Thyroid gland (tissue), 4 donors: Measurements from ENCODE around the gene GUCY1A2. TPM values are rescaled to one million over a fixed set of nuclear protein-coding genes. Genes with fewer than 3 reads are reported as not detected.
A peak's percentile ranks its signal among the peaks of the same experiment; 100 is the strongest.

Source experiments
- DNase-seq, 2 donors: peaks; one replicate each; pipeline ENCODE4 v3.0.0-alpha.2; 2019
- H3K27ac ChIP-seq, 3 donors: fragments of 200-600 bp; sonication (generic); 1 replicate in 2 of 3; 2 replicates in 1 of 3; pipeline ENCODE4 v1.5.1; 2016 to 2019; ENCODE audit warnings: mild to moderate bottlenecking in 1 of 3, moderate library complexity in 1 of 3
- H3K27me3 ChIP-seq: fragments of 200-600 bp; sonication (generic); one replicate; pipeline ENCODE4 v1.5.1; 2019
- H3K36me3 ChIP-seq, 2 donors: fragments of 200-600 bp; sonication (generic); one replicate each; pipeline ENCODE4 v1.5.1; 2016 to 2019
- H3K4me1 ChIP-seq, 2 donors: fragments of 200-600 bp; sonication (generic); one replicate each; pipeline ENCODE4 v1.5.1; 2017 to 2019
- H3K4me3 ChIP-seq, 3 donors: fragments of 200-600 bp; sonication (generic); replicated peaks in 1 of 3; 1 replicate in 2 of 3; 2 replicates in 1 of 3; pipeline ENCODE4 v1.5.1; 2016; ENCODE audit warnings: mild to moderate bottlenecking in 1 of 3
- H3K9me3 ChIP-seq: fragments of 200-600 bp; sonication (generic); one replicate; pipeline ENCODE4 v1.5.1; 2017
- POLR2A ChIP-seq, 2 donors: fragments of 450-650 bp; IDR thresholded peaks; one replicate each; pipeline ENCODE4 v1.6.1; 2017; ENCODE audit warnings: antibody characterized with exemption in 2 of 2, mild to moderate bottlenecking in 2 of 2, moderate library complexity in 1 of 2
- WGBS, 2 donors: methylation state at CpG; one replicate each; pipeline ENCODE4 v1.1.5; 2017; 5-methylcytosine and 5-hydroxymethylcytosine counted together
- intact Hi-C: fragments of 100-400 bp; cut with DNase I; formaldehyde crosslinking; loops from one replicate; pipeline ENCODE4 v1.15.1; 2023
- total RNA-seq, 4 donors: library from RNA; depleted of rRNA; stranded (reverse); fragments of >200 nt; gene quantifications; one replicate each; pipeline ENCODE4 v1.2.3, GENCODE V29; 2016
- TF ChIP-seq, protein P1 (sequence below), 6 experiments: fragments of 200-600 bp in 3 of 6; fragments of 450-650 bp in 3 of 6; sonication (generic) in 3 of 6; IDR thresholded peaks; one replicate each; pipeline ENCODE4 v1.5.1; 2016 to 2019; ENCODE audit warnings: antibody characterized with exemption in 6 of 6, mild to moderate bottlenecking in 2 of 6, inconsistent platforms in 1 of 6, moderate library complexity in 1 of 6

GUCY1A2 gene
- total RNA-seq, 4 donors from 2014 or later = 1.4 to 6.8 (median 1.9) TPM

DNA sequence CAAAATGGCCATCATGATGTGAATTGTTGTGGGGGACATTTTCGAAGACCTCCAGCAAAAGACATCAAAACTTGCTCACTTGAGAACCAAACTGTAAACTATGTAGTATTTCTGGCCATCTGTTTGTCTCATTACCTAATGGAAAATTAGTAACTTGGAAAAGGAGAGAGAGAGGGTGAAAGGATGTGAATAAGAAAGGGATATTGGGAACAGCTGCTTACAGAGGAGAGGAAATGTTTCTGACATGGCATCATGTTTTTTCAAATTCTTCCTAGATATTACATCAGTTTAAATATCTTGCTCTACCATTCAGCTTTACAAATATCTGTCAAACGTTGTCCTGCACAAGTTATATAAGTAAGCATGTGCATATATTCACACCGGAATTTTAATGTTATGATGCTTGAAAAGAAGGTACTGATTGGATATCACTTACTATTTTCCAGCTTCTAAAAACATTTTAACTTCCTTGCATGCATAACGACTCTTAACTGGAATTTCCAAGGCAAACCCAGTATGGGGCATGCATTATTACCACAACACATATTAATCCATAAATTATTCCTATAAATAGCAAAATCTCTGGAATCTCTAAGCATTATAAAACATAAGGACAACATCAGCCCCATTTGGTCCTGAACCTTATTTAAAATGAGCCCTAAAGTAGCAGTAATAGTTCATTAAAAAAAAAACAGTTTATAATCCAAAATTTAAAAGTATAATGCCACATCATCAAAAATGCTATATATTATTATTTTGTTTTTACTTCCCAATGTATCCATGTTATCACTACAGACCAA is 20.0 kb downstream of the GUCY1A2 start:
- no peak for TF ChIP-seq POLR2A (IDR thresholded peaks at IDR 0.05)
- TF ChIP-seq, protein P1, sequence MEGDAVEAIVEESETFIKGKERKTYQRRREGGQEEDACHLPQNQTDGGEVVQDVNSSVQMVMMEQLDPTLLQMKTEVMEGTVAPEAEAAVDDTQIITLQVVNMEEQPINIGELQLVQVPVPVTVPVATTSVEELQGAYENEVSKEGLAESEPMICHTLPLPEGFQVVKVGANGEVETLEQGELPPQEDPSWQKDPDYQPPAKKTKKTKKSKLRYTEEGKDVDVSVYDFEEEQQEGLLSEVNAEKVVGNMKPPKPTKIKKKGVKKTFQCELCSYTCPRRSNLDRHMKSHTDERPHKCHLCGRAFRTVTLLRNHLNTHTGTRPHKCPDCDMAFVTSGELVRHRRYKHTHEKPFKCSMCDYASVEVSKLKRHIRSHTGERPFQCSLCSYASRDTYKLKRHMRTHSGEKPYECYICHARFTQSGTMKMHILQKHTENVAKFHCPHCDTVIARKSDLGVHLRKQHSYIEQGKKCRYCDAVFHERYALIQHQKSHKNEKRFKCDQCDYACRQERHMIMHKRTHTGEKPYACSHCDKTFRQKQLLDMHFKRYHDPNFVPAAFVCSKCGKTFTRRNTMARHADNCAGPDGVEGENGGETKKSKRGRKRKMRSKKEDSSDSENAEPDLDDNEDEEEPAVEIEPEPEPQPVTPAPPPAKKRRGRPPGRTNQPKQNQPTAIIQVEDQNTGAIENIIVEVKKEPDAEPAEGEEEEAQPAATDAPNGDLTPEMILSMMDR (IDR thresholded peaks at IDR 0.05) = no peak
- H3K9me3 ChIP-seq = no peaks in the 10 kb centered on the region
- no peaks in the 10 kb centered on the region for H3K27me3 ChIP-seq
- no peak for DNase-seq
- intact Hi-C loops = no loop called here
- no peaks in the 10 kb centered on the region for H3K36me3 ChIP-seq
- 77 to 80% methylated on average over 4 of the region's 4 CpGs for WGBS, 2 donors
- no peak overlapping the region for H3K27ac ChIP-seq
- no peak overlapping the region for H3K4me3 ChIP-seq
- H3K4me1 ChIP-seq = no peaks in the 10 kb centered on the region

DNA sequence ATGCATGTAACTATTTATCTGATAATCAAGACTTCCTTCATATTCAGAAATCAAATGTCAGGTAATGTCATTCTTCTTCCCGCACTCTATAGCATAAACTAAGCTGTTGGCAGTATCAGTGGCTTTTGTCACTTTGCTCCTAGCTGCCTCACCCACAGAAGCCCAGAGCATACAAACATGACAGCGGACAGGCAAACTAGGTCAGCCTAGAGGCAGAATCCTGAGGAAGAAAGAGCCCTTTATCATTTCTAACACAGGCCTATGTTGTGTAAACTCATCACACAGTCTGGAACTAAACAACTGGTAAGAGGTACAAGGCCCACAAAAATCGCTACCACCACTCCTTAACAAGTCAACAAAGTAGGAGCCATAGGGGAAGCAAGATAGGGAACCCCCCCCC is 21.0 kb downstream of the GUCY1A2 start:
- intact Hi-C loops = no loop called here
- H3K27ac ChIP-seq = no peak overlapping the region
- WGBS, 2 donors = 89 to 95% methylated on average over 3 of the region's 3 CpGs

DNA sequence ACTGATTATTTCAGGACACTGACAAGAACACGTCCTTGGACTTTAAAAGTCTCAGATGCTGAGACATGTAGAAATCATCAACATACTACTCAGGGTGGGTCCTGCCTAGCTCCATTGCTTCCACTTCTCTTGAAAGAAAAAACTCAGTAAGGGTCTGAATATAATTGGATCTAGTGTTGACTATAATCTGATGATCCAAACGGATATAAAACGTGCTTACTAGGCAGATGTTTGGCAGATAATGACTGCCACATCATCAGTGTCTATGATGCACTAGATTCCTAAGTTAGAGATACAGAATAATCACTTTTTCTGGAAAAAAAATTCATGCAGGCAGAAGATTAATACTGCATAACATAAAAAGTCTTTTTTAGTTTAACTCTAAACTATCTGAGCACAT is 21.6 kb downstream of the GUCY1A2 start:
- H3K27me3 ChIP-seq = no peaks in the 10 kb centered on the region
- H3K9me3 ChIP-seq = no peaks in the 10 kb centered on the region
- no peak for DNase-seq
- intact Hi-C loops = no loop called here
- no peak overlapping the region for H3K27ac ChIP-seq
- H3K4me3 ChIP-seq = no peak overlapping the region
- TF ChIP-seq, protein P1 (IDR thresholded peaks at IDR 0.05) = no peak
- TF ChIP-seq POLR2A (IDR thresholded peaks at IDR 0.05) = no peak
- 78 to 85% methylated on average over 3 of the region's 3 CpGs for WGBS, 2 donors
- H3K36me3 ChIP-seq = no peaks in the 10 kb centered on the region
- H3K4me1 ChIP-seq = no peaks in the 10 kb centered on the region

More for the DNA sequence above, 21.0 kb downstream of the GUCY1A2 start:
- DNase-seq = no peak
- no peak for TF ChIP-seq POLR2A (IDR thresholded peaks at IDR 0.05)
- TF ChIP-seq, protein P1 (IDR thresholded peaks at IDR 0.05) = no peak
- Histone ChIP-seq H3K27me3 (no peaks in the 10 kb centered on the region), H3K4me3 (no peak overlapping the region), H3K9me3 (no peaks in the 10 kb centered on the region), H3K4me1 (no peaks in the 10 kb centered on the region), H3K36me3 (no peaks in the 10 kb centered on the region)

DNA sequence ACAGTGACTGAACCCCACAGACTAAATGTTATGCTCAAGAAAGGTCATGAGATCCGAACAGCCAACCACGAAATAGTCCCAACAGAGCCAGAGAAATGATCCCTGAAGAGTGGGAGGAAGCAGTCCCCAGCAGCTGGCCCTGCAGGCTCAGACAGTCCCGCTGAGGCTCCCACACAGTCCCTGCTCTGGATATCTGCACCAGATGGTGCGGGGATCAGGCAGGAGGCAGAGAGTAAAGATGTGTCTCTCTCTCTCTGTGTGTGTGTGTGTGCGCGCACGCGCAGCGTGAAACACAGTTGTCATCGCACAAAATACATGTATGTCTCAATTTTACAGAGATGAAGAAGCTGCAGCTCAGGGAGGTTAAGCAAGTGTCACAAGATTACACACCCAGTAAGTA is 27.9 kb downstream of the GUCY1A2 start:
- Histone ChIP-seq H3K36me3 (no peaks in the 10 kb centered on the region), H3K27ac (no peak overlapping the region), H3K4me1 (peaks cover 0 to 5% of the 10 kb centered on the region in 2 donors), H3K27me3 (no peaks in the 10 kb centered on the region), H3K9me3 (no peaks in the 10 kb centered on the region), H3K4me3 (no peak overlapping the region)
- TF ChIP-seq POLR2A (IDR thresholded peaks at IDR 0.05) = no peak
- TF ChIP-seq, protein P1 (IDR thresholded peaks at IDR 0.05) = no peak
- no peak for DNase-seq
- WGBS, 2 donors = 90 to 91% methylated on average over 10 of the region's 10 CpGs
- intact Hi-C loops = no loop called here

DNA sequence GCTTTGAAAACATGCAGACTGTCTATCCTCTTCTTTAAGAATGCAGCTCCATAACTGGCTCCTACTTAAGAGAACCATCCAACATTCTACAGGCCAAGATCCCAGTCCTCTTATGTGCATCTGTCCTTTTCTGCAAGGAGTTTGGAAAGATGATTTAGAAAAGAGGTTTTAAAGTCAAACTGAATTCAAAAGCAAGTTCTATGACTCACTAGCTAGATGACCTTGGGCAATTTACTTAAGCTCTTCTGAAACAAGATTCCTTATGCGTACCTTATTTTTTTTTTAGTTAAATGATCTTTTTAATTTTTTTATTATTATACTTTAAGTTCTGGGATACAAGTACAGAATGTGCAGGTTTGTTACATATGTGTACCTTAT is 29.2 kb downstream of the GUCY1A2 start:
- H3K27me3 ChIP-seq = no peaks in the 10 kb centered on the region
- WGBS, 2 donors = 84 to 85% methylated on average over 1 of the region's 1 CpG
- peak overlapping the region in 1 of 3 donors; percentile 20 for H3K27ac ChIP-seq
- H3K4me1 ChIP-seq = peaks cover 0 to 5% of the 10 kb centered on the region in 2 donors
- H3K9me3 ChIP-seq = no peaks in the 10 kb centered on the region
- no peak for DNase-seq
- no peak for TF ChIP-seq POLR2A (IDR thresholded peaks at IDR 0.05)
- TF ChIP-seq, protein P1 (IDR thresholded peaks at IDR 0.05) = no peak
- H3K36me3 ChIP-seq = no peaks in the 10 kb centered on the region
- no peak overlapping the region for H3K4me3 ChIP-seq
- intact Hi-C loops = no loop called here
